RWPE1 (cell line): ENCODE results near the gene DGKI.

Experiments
- CTCF ChIA-PET: fragments of 350-600 bp; sonication (Branson Sonifier 250); formaldehyde crosslinking; extraction: SDS; loops from one replicate; lab custom pipeline; 2021; lab: Yijun Ruan, JAX
- POLR2A ChIA-PET: fragments of 400-600 bp; formaldehyde crosslinking; extraction: SDS; loops from one replicate; lab custom pipeline; 2020; ENCODE audit warnings: antibody characterized with exemption; ENCODE audit not compliant: low non-redundant PET; lab: Yijun Ruan, JAX
- DNase-seq: peaks from one replicate; pipeline ENCODE4 v3.0.0; 2012; ENCODE audit warnings: low spot score
- H3K27ac ChIP-seq: fragments of 450-650 bp; 2 replicates; pipeline ENCODE4 v1.5.1; 2017
- TF ChIP-seq, protein P1 (sequence below): fragments of 450-650 bp; conservative IDR thresholded peaks from 2 replicates; pipeline ENCODE4 v1.5.1; 2017; ENCODE audit warnings: low read depth, mild to moderate bottlenecking

Gene DGKI

DNA sequence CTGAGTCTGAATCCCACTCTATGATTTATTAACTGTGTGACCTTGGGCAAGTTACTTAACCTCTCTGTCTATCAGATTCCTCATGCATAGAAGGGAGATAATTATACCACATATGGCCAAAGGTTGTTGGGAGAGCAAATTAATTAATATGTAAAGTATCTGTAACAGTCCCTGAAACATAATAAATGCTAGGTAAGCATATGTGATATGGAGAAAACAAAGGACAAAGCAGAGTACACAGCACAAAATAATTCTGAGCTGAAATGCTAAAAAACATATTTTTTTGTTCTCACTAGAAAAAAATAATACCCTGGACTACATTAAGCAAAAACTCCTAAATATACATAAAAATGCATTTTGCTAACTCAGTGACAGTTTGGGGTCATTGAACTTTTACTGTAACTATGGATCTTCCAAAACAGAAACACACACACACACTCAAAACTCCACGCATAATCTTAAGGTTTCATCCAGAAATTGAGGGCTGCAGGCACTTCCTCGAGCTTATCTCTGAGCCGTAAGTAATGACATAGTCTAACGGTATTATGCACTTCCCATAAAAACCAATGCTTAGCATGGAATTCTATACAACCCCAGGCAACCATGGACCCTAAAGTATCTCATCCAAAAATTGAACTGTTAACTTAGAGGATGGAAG is 301.6 kb downstream of the DGKI start:
- CTCF ChIA-PET = no interaction called here
- TF ChIP-seq, protein P1, sequence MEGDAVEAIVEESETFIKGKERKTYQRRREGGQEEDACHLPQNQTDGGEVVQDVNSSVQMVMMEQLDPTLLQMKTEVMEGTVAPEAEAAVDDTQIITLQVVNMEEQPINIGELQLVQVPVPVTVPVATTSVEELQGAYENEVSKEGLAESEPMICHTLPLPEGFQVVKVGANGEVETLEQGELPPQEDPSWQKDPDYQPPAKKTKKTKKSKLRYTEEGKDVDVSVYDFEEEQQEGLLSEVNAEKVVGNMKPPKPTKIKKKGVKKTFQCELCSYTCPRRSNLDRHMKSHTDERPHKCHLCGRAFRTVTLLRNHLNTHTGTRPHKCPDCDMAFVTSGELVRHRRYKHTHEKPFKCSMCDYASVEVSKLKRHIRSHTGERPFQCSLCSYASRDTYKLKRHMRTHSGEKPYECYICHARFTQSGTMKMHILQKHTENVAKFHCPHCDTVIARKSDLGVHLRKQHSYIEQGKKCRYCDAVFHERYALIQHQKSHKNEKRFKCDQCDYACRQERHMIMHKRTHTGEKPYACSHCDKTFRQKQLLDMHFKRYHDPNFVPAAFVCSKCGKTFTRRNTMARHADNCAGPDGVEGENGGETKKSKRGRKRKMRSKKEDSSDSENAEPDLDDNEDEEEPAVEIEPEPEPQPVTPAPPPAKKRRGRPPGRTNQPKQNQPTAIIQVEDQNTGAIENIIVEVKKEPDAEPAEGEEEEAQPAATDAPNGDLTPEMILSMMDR = no peak
- POLR2A ChIA-PET = no interaction called here
- H3K27ac ChIP-seq = no peak overlapping the region
- DNase-seq = no peak

- no peak overlapping the region for H3K27ac ChIP-seq
- POLR2A ChIA-PET = no interaction called here
- CTCF ChIA-PET = no interaction called here
- TF ChIP-seq, protein P1 = no peak
- no peak for DNase-seq
Measured at GRCh38 chr7:137544453-137545058, 302.2 kb downstream of the DGKI start.

GRCh38 chr7:137539111-137539715 is 307.6 kb downstream of the DGKI start:
- POLR2A ChIA-PET = no interaction called here
- H3K27ac ChIP-seq = no peak overlapping the region
- CTCF ChIA-PET = no interaction called here
- DNase-seq = no peak
- TF ChIP-seq, protein P1 = no peak

DNA sequence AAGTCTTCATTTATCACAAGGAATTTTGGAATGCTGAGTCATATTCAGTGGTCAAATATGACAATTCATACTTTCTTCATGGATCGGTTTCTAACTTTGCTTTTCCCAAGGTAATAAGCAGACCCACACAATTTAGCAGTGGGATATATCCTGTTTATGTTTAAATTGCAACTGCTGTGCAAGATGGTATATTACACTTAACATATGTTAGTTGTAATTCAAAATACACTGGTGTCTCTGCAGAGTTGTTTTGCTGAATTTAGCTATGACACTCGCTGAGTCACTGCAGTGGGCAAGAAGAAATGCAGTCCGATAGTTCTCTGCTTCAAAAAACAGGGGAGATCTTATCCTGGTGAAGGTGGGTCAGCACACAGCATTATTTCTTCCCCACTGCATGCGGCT is 308.4 kb downstream of the DGKI start:
- CTCF ChIA-PET = no interaction called here
- DNase-seq = no peak
- TF ChIP-seq, protein P1 = no peak
- POLR2A ChIA-PET = no interaction called here
- no peak overlapping the region for H3K27ac ChIP-seq

DNA sequence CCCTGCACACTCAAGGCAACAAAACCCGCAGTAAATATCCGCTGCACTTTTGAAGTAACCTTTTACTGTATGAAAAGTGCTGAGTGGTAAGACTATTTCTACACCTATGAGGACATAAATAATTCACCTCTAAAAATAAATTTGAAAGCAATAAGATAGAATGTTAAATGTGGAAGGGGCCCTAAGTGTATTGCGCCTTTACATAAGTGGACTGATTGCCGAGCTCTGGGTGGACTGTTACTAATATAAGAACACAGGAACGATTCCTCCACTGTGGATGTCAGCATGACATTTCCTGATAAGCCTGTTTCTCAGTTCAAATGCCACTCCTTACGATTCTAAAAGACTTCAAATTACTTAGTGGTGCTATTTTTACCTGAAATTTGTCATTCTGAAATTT is 311.2 kb downstream of the DGKI start:
- TF ChIP-seq, protein P1 = no peak
- no peak overlapping the region for H3K27ac ChIP-seq
- ChIA-PET CTCF (interaction anchor here (0.7 kb wide), 1 partner anchor 962 kb away, joined by 3 read pairs; no protein-coding TSS in a partner anchor), POLR2A (no interaction called here)
- no peak for DNase-seq

- DNase-seq = no peak
- ChIA-PET POLR2A (no interaction called here), CTCF (no interaction called here)
- TF ChIP-seq, protein P1 = no peak
- H3K27ac ChIP-seq = no peak overlapping the region
Measured at GRCh38 chr7:137531671-137532070, 315.1 kb downstream of the DGKI start.
